ENCODE results near the gene ANKRD30B.
"Not testable (repeated sequence)": the region's sequence is repeated elsewhere in the genome, so short reads cannot be mapped to it uniquely, and the experiment has no call there.

- TF ChIP-seq, protein P1, sequence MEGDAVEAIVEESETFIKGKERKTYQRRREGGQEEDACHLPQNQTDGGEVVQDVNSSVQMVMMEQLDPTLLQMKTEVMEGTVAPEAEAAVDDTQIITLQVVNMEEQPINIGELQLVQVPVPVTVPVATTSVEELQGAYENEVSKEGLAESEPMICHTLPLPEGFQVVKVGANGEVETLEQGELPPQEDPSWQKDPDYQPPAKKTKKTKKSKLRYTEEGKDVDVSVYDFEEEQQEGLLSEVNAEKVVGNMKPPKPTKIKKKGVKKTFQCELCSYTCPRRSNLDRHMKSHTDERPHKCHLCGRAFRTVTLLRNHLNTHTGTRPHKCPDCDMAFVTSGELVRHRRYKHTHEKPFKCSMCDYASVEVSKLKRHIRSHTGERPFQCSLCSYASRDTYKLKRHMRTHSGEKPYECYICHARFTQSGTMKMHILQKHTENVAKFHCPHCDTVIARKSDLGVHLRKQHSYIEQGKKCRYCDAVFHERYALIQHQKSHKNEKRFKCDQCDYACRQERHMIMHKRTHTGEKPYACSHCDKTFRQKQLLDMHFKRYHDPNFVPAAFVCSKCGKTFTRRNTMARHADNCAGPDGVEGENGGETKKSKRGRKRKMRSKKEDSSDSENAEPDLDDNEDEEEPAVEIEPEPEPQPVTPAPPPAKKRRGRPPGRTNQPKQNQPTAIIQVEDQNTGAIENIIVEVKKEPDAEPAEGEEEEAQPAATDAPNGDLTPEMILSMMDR (IDR thresholded peaks at IDR 0.05), result not testable (repeated sequence)
- TF ChIP-seq SMC3 (IDR thresholded peaks at IDR 0.05; ENCODE audit: low read depth, low read length); SIN3A (IDR thresholded peaks at IDR 0.05; ENCODE audit: borderline replicate concordance, low read depth, low read length); FOXM1 (IDR thresholded peaks at IDR 0.05; ENCODE audit: low read depth); CHD2 (IDR thresholded peaks at IDR 0.05; ENCODE audit: low read length, partially characterized antibody); RAD21 (IDR thresholded peaks at IDR 0.05; ENCODE audit: low read length): not testable (repeated sequence)
- TF ChIP-seq, protein P2, sequence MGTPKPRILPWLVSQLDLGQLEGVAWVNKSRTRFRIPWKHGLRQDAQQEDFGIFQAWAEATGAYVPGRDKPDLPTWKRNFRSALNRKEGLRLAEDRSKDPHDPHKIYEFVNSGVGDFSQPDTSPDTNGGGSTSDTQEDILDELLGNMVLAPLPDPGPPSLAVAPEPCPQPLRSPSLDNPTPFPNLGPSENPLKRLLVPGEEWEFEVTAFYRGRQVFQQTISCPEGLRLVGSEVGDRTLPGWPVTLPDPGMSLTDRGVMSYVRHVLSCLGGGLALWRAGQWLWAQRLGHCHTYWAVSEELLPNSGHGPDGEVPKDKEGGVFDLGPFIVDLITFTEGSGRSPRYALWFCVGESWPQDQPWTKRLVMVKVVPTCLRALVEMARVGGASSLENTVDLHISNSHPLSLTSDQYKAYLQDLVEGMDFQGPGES (IDR thresholded peaks at IDR 0.05; ENCODE audit: low read depth, low read length), result not testable (repeated sequence)
These were observed 107.7 kb downstream of the ANKRD30B start for GRCh38 chr18:14855634-14856033.
